Activated CD8-positive, alpha-beta T cell treated with anti-CD3 and anti-CD28 coated beads, Interleukin-2, amount 10 ng/mL, durations not matched to agents 7 days and 5 days (primary cell): ENCODE data around the gene YAP1. TPM values are rescaled to one million over a fixed set of nuclear protein-coding genes. Genes with fewer than 3 reads are reported as not detected.
"Not testable (repeated sequence)": the region's sequence is repeated elsewhere in the genome, so short reads cannot be mapped to it uniquely, and the experiment has no call there.

Source experiments
- ATAC-seq: fragments of 150-1000 bp; cut with Tn5 transposase; one replicate; pipeline ENCODE4 v1.10.0; 2021; ENCODE audit warnings: moderate library complexity
- CTCF ChIA-PET: fragments of 350-600 bp; sonication (Branson Sonifier 250); formaldehyde crosslinking; loops from one replicate; lab custom pipeline; 2021; ENCODE audit warnings: antibody characterized with exemption; lab: Charles Lee
- POLR2A ChIA-PET: fragments of 350-600 bp; sonication (Branson Sonifier 250); formaldehyde crosslinking; loops from one replicate; lab custom pipeline; 2021; ENCODE audit warnings: antibody characterized with exemption; lab: Charles Lee
- DNase-seq: peaks from one replicate; pipeline ENCODE4 v3.0.0-alpha.2; 2020
- H3K27ac Mint-ChIP-seq: one replicate; pipeline ENCODE4 v1.8.0; 2021; ENCODE audit warnings: mild to moderate bottlenecking, mixed read lengths
- H3K27me3 Mint-ChIP-seq: one replicate; pipeline ENCODE4 v1.8.0; 2021; ENCODE audit warnings: low read depth, mixed read lengths
- H3K36me3 Mint-ChIP-seq: one replicate; pipeline ENCODE4 v1.8.0; 2021; ENCODE audit warnings: low read depth, mixed read lengths
- H3K4me1 Mint-ChIP-seq: one replicate; pipeline ENCODE4 v1.8.0; 2021; ENCODE audit warnings: low read depth, mixed read lengths
- H3K4me3 Mint-ChIP-seq: one replicate; pipeline ENCODE4 v1.8.0; 2021; ENCODE audit warnings: mild to moderate bottlenecking, mixed read lengths
- H3K9me3 Mint-ChIP-seq: one replicate; pipeline ENCODE4 v1.8.0; 2022; ENCODE audit warnings: mixed read lengths; ENCODE audit not compliant: insufficient read depth
- total RNA-seq, 2 experiments: library from RNA; stranded (reverse); gene quantifications; one replicate each; pipeline ENCODE4 v1.2.3, GENCODE V29; 2021

YAP1 gene
- total RNA-seq, 2 experiments from 2014 or later: not detected

GRCh38 chr11:102194990-102195389 is 84.7 kb downstream of the YAP1 start:
- no peaks in the 10 kb centered on the region for H3K36me3 Mint-ChIP-seq
- H3K4me1 Mint-ChIP-seq: no peaks in the 10 kb centered on the region
- H3K9me3 Mint-ChIP-seq: no peaks in the 10 kb centered on the region
- H3K27me3 Mint-ChIP-seq: peaks cover 15% of the 10 kb centered on the region
- ATAC-seq: no peak
- CTCF ChIA-PET: no interaction called here
- no peak overlapping the region for H3K4me3 Mint-ChIP-seq
- no peak for DNase-seq
- POLR2A ChIA-PET: no interaction called here
- no peak overlapping the region for H3K27ac Mint-ChIP-seq

DNA sequence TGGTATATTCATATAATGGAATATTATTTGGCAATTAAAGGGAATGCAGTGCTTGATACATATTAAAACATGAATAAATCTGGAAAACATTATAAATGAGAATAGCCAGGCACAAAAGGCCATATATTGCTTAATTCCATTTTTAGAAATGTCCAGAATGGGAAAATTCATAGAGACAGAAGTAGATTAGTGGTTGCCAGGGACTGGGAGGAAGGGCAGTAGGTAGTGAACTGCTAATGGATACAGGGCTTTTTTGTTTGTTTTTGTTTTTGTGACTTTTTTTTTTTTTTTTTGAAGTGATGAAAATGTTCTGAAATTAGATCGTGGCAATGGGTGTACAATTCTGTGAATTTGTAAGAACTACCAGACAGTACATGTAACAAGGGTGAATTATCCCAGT is 86.1 kb downstream of the YAP1 start:
- Mint-ChIP-seq H3K4me1 (no peaks in the 10 kb centered on the region), H3K36me3 (no peaks in the 10 kb centered on the region), H3K9me3 (no peaks in the 10 kb centered on the region), H3K27ac (no peak overlapping the region), H3K4me3 (no peak overlapping the region), H3K27me3 (peaks cover 15% of the 10 kb centered on the region)
- no peak for DNase-seq
- no peak for ATAC-seq
- ChIA-PET POLR2A (no interaction called here), CTCF (no interaction called here)

DNA sequence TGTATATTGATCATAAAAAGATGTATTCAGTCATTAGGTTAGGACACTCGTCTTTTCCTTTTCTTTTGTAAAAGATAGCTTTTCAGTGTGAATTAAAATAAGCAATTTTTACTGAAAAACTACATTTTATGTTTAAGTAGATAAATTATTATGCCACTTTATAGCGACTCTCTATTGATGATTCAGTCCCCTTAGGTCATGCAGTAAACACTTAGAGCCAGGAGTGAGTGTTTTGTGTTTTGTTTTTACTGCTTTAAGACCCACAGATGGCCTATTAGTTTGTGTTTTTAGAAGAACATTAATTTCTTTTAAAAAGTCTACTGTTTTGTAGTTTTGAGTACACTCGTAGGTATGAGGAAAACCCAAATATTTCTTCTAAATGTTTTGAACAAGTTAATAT is 86.6 kb downstream of the YAP1 start:
- ATAC-seq (no peak), DNase-seq (no peak)
- CTCF ChIA-PET: no interaction called here
- POLR2A ChIA-PET: no interaction called here
- no peak overlapping the region for H3K27ac Mint-ChIP-seq
- no peaks in the 10 kb centered on the region for H3K4me1 Mint-ChIP-seq
- H3K4me3 Mint-ChIP-seq: no peak overlapping the region
- H3K9me3 Mint-ChIP-seq: no peaks in the 10 kb centered on the region
- no peaks in the 10 kb centered on the region for H3K36me3 Mint-ChIP-seq
- peaks cover 15% of the 10 kb centered on the region for H3K27me3 Mint-ChIP-seq

- Mint-ChIP-seq H3K27me3 (peaks cover 12% of the 10 kb centered on the region), H3K27ac (no peak overlapping the region), H3K36me3 (no peaks in the 10 kb centered on the region), H3K4me3 (no peak overlapping the region), H3K4me1 (no peaks in the 10 kb centered on the region), H3K9me3 (no peaks in the 10 kb centered on the region)
- ATAC-seq: no peak
- no peak for DNase-seq
- POLR2A ChIA-PET: no interaction called here
- CTCF ChIA-PET: no interaction called here
Observed at GRCh38 chr11:102197670-102198139, 87.5 kb downstream of the YAP1 start.

DNA sequence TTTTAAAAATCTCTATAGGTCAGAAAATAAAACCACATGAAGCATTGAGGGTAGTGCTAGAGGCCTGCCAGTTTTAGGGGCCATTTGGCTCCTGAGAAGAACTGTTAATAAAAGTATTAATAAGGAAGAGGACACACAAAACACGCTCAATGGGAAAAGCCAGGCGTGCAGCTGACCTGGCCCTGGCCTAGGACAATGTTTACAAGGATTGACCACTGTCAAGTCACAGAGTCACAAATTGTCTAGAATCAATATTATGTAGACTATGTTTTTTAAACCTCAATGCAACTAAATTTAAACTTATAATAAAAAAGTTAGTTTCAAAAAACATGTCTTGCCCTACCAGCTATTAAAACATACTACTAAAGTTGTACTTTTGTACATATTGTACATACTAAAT is 89.4 kb downstream of the YAP1 start:
- ChIA-PET CTCF (no interaction called here), POLR2A (no interaction called here)
- Mint-ChIP-seq H3K27ac (no peak overlapping the region), H3K9me3 (no peaks in the 10 kb centered on the region), H3K27me3 (peaks cover 13% of the 10 kb centered on the region), H3K36me3 (no peaks in the 10 kb centered on the region), H3K4me1 (no peaks in the 10 kb centered on the region), H3K4me3 (no peak overlapping the region)
- ATAC-seq (no peak), DNase-seq (no peak)

GRCh38 chr11:102200325-102200724 is 90.1 kb downstream of the YAP1 start:
- DNase-seq, H3K27ac Mint-ChIP-seq, CTCF ChIA-PET, H3K9me3 Mint-ChIP-seq, H3K4me3 Mint-ChIP-seq, H3K36me3 Mint-ChIP-seq, ATAC-seq, H3K4me1 Mint-ChIP-seq, POLR2A ChIA-PET: not testable (repeated sequence)
- peaks cover 13% of the 10 kb centered on the region for H3K27me3 Mint-ChIP-seq

GRCh38 chr11:102201776-102202175 is 91.5 kb downstream of the YAP1 start:
- H3K4me3 Mint-ChIP-seq: no peak overlapping the region
- H3K27me3 Mint-ChIP-seq: peaks cover 10% of the 10 kb centered on the region
- no peak for DNase-seq
- no peak overlapping the region for H3K27ac Mint-ChIP-seq
- H3K36me3 Mint-ChIP-seq: no peaks in the 10 kb centered on the region
- CTCF ChIA-PET: no interaction called here
- ATAC-seq: no peak
- no peaks in the 10 kb centered on the region for H3K4me1 Mint-ChIP-seq
- POLR2A ChIA-PET: no interaction called here
- no peaks in the 10 kb centered on the region for H3K9me3 Mint-ChIP-seq

DNA sequence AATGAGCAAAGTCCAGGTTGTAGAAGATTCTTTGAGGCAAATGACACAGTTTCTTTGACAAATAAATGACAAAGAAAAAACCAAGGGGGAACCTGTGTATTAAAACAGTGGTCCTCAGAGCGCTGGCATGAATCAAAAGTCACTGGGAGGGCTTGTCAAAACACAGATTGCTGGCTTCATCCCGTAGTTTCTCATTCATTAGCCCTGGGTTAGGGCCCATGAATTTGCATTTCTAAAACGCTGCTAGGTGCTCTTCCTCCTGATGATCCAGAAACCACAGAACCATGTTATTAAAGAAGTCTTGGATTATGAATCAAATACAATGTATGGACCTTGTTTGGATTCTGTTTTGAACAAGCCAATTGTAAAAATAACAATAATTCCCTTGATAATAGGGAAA is 92.7 kb downstream of the YAP1 start:
- H3K27me3 Mint-ChIP-seq: peaks cover 6% of the 10 kb centered on the region
- H3K4me3 Mint-ChIP-seq: no peak overlapping the region
- H3K36me3 Mint-ChIP-seq: no peaks in the 10 kb centered on the region
- H3K27ac Mint-ChIP-seq: no peak overlapping the region
- CTCF ChIA-PET: no interaction called here
- ATAC-seq (no peak), DNase-seq (no peak)
- no peaks in the 10 kb centered on the region for H3K4me1 Mint-ChIP-seq
- H3K9me3 Mint-ChIP-seq: no peaks in the 10 kb centered on the region
- POLR2A ChIA-PET: no interaction called here

- Mint-ChIP-seq H3K9me3 (no peaks in the 10 kb centered on the region), H3K4me1 (no peaks in the 10 kb centered on the region), H3K4me3 (no peak overlapping the region), H3K27ac (no peak overlapping the region), H3K36me3 (no peaks in the 10 kb centered on the region), H3K27me3 (peaks cover 2% of the 10 kb centered on the region)
- POLR2A ChIA-PET: interaction anchor here (0.6 kb wide), 1 partner anchor 535 kb away, joined by 4 read pairs; no protein-coding TSS in a partner anchor
- CTCF ChIA-PET: no interaction called here
- DNase-seq: no peak
- ATAC-seq: no peak
Observed at GRCh38 chr11:102204174-102204573, 93.9 kb downstream of the YAP1 start.

DNA sequence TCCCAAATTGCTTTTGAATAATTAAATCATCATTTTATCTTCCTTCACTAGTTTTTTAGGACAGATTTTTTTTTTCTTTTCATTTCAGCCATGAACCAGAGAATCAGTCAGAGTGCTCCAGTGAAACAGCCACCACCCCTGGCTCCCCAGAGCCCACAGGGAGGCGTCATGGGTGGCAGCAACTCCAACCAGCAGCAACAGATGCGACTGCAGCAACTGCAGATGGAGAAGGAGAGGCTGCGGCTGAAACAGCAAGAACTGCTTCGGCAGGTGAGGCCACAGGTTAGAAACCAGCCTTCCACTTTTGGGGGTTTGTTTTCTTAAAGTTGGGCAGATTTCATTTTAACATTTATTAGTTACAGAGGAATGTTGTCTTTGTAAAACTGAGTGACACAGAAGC is 95.6 kb downstream of the YAP1 start:
- ChIA-PET CTCF (no interaction called here), POLR2A (no interaction called here)
- Mint-ChIP-seq H3K9me3 (no peaks in the 10 kb centered on the region), H3K27me3 (peaks cover 2% of the 10 kb centered on the region), H3K4me3 (no peak overlapping the region), H3K4me1 (no peaks in the 10 kb centered on the region), H3K36me3 (no peaks in the 10 kb centered on the region), H3K27ac (no peak overlapping the region)
- DNase-seq (no peak), ATAC-seq (no peak)

DNA sequence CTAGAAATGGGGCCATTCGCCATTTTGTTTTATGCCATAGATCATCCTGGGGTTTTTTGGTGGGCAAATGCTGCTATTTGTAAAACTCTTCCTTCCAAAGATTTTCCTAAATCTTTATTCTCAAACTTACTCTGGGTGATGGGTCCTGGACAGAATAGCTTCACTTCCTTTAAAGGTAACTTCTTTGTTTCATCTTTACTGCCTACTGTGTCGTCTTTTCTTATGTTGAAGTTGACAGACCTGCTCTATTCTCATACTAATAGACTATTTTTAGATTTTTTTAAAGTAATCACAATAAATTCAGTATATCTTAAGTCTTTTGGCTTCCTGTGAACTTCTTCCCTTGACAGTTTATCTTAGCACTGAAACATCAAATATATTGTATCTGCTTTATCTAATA is 98.6 kb downstream of the YAP1 start:
- Mint-ChIP-seq H3K9me3 (no peaks in the 10 kb centered on the region), H3K4me3 (no peak overlapping the region), H3K27ac (no peak overlapping the region), H3K4me1 (no peaks in the 10 kb centered on the region), H3K36me3 (no peaks in the 10 kb centered on the region), H3K27me3 (peaks cover 2% of the 10 kb centered on the region)
- POLR2A ChIA-PET: no interaction called here
- DNase-seq (no peak), ATAC-seq (no peak)
- CTCF ChIA-PET: no interaction called here

- no peaks in the 10 kb centered on the region for H3K9me3 Mint-ChIP-seq
- POLR2A ChIA-PET: no interaction called here
- CTCF ChIA-PET: interaction anchor here (1.4 kb wide), 1 partner anchor 378 kb away, joined by 3 read pairs; no protein-coding TSS in a partner anchor
- no peaks in the 10 kb centered on the region for H3K4me1 Mint-ChIP-seq
- no peaks in the 10 kb centered on the region for H3K36me3 Mint-ChIP-seq
- no peak for ATAC-seq
- no peak for DNase-seq
- no peak overlapping the region for H3K27ac Mint-ChIP-seq
- H3K4me3 Mint-ChIP-seq: no peak overlapping the region
- peaks cover 2% of the 10 kb centered on the region for H3K27me3 Mint-ChIP-seq
Observed at GRCh38 chr11:102214623-102215022, 104.4 kb downstream of the YAP1 start.

GRCh38 chr11:102216433-102217075 is 106.3 kb downstream of the YAP1 start:
- peaks cover 2% of the 10 kb centered on the region for H3K27me3 Mint-ChIP-seq
- H3K9me3 Mint-ChIP-seq: no peaks in the 10 kb centered on the region
- DNase-seq: no peak

More at GRCh38 chr11:102216433-102217075, 106.3 kb downstream of the YAP1 start:
- H3K4me1 Mint-ChIP-seq: no peaks in the 10 kb centered on the region
- H3K4me3 Mint-ChIP-seq: no peak overlapping the region
- no peak overlapping the region for H3K27ac Mint-ChIP-seq
- ATAC-seq: no peak
- POLR2A ChIA-PET: no interaction called here
- CTCF ChIA-PET: no interaction called here
- no peaks in the 10 kb centered on the region for H3K36me3 Mint-ChIP-seq
